CD4-positive, alpha-beta T cell (primary cell): ENCODE results near the gene MARCHF3. TPM values are rescaled to one million over a fixed set of nuclear protein-coding genes. Genes with fewer than 3 reads are reported as not detected.

Experiments used
- ATAC-seq: fragments of 200-7000 bp; cut with Tn5 transposase; one replicate; pipeline ENCODE4 v1.10.0; 2022; ENCODE audit warnings: mild to moderate bottlenecking; ENCODE audit not compliant: poor library complexity
- CTCF ChIA-PET: fragments of 350-600 bp; sonication (Branson Sonifier 250); formaldehyde crosslinking; loops from one replicate; lab custom pipeline; 2021; ENCODE audit warnings: antibody characterized with exemption, inconsistent platforms; lab: Charles Lee
- POLR2A ChIA-PET: fragments of 350-600 bp; sonication (Branson Sonifier 250); formaldehyde crosslinking; loops from one replicate; lab custom pipeline; 2021; ENCODE audit warnings: antibody characterized with exemption, inconsistent platforms; lab: Charles Lee
- DNase-seq, 14 experiments: peaks; one replicate each; pipeline ENCODE4 v3.0.0-alpha.2; 2013 to 2020; ENCODE audit warnings: mixed read lengths in 2 of 14
- H3K27ac ChIP-seq, 2 donors: one replicate each; pipeline versions ENCODE4 v1.5.1 to v1.7.0; 2013; ENCODE audit warnings: low read length in 2 of 2, low read depth in 1 of 2, mild to moderate bottlenecking in 1 of 2
- H3K27me3 ChIP-seq, 2 experiments: 1 replicate in 1 of 2; 2 replicates in 1 of 2; pipeline versions ENCODE4 v1.6.1 to v1.7.0; 2013; ENCODE audit warnings: low read length in 2 of 2, control low read depth in 1 of 2, mild to moderate bottlenecking in 1 of 2, moderate library complexity in 1 of 2; ENCODE audit not compliant: insufficient read depth in 2 of 2, control insufficient read depth in 1 of 2
- H3K36me3 ChIP-seq: one replicate; pipeline ENCODE4 v1.6.1; 2013; ENCODE audit warnings: low read length, control low read depth; ENCODE audit not compliant: insufficient read depth
- H3K4me1 ChIP-seq: one replicate; pipeline ENCODE4 v1.6.1; 2013; ENCODE audit warnings: low read length, control low read depth; ENCODE audit not compliant: insufficient read depth
- H3K4me3 ChIP-seq: one replicate; pipeline ENCODE4 v1.5.1; 2013; ENCODE audit warnings: mild to moderate bottlenecking, low read length, moderate library complexity
- H3K9me3 ChIP-seq, 2 experiments: 1 replicate in 1 of 2; 2 replicates in 1 of 2; pipeline versions ENCODE4 v1.6.1 to v1.7.0; 2013; ENCODE audit warnings: low read length in 2 of 2, mild to moderate bottlenecking in 2 of 2, control low read depth in 1 of 2, moderate library complexity in 1 of 2; ENCODE audit not compliant: control insufficient read depth in 1 of 2, insufficient read depth in 1 of 2
- H3K27ac Mint-ChIP-seq: one replicate; pipeline ENCODE4 v1.8.0; 2020; ENCODE audit warnings: mixed read lengths
- H3K27me3 Mint-ChIP-seq: one replicate; pipeline ENCODE4 v1.8.0; 2021; ENCODE audit warnings: mixed read lengths
- H3K36me3 Mint-ChIP-seq: one replicate; pipeline ENCODE4 v1.8.0; 2021; ENCODE audit warnings: low read depth, mixed read lengths
- H3K4me1 Mint-ChIP-seq: one replicate; pipeline ENCODE4 v1.8.0; 2021; ENCODE audit warnings: low read depth, mixed read lengths
- H3K4me3 Mint-ChIP-seq: one replicate; pipeline ENCODE4 v1.8.0; 2020; ENCODE audit warnings: mild to moderate bottlenecking, mixed read lengths
- H3K9me3 Mint-ChIP-seq: one replicate; pipeline ENCODE4 v1.8.0; 2020; ENCODE audit warnings: mixed read lengths
- CTCF ChIP-seq: fragments of 200-600 bp; IDR thresholded peaks from one replicate; pipeline ENCODE4 v1.8.0; 2022; ENCODE audit warnings: antibody characterized with exemption, mild to moderate bottlenecking
- intact Hi-C, 2 experiments: fragments of 100-400 bp; cut with DNase I in 1 of 2; cut with micrococcal nuclease in 1 of 2; formaldehyde crosslinking; loops; one replicate each; pipeline versions ENCODE4 v1.15.1 to v1.9.0; 2023 to 2025; cut with DNase I, micrococcal nuclease
- total RNA-seq, 174 experiments: library from RNA in 2 of 174; stranded (reverse) in 2 of 174; gene quantifications; one replicate each; pipeline ENCODE4 v1.2.3 and lab custom pipeline; 2021 to 2026

The MARCHF3 gene
- total RNA-seq, 2 experiments from 2014 or later: 5.2 to 6.2 TPM

GRCh38 chr5:126920291-126920690, 110.1 kb downstream of the MARCHF3 start:
- H3K4me1 Mint-ChIP-seq: peaks cover 14% of the 10 kb centered on the region
- POLR2A ChIA-PET: no interaction called here
- CTCF ChIA-PET: no interaction called here

GRCh38 chr5:126919566-126919965, 110.8 kb downstream of the MARCHF3 start:
- TF ChIP-seq CTCF: no peak
- ChIA-PET POLR2A (no interaction called here), CTCF (no interaction called here)
- Mint-ChIP-seq H3K9me3 (no peaks in the 10 kb centered on the region), H3K4me1 (peaks cover 14% of the 10 kb centered on the region), H3K27ac (no peak overlapping the region), H3K36me3 (peaks cover 13% of the 10 kb centered on the region), H3K27me3 (no peaks in the 10 kb centered on the region), H3K4me3 (no peak overlapping the region)
- no peak overlapping the region for H3K27ac ChIP-seq
- ATAC-seq: no peak
- H3K36me3 ChIP-seq: no peaks in the 10 kb centered on the region
- no peak overlapping the region for H3K4me3 ChIP-seq
- no peaks in the 10 kb centered on the region for H3K27me3 ChIP-seq
- intact Hi-C loops: no loop called here
- H3K4me1 ChIP-seq: no peaks in the 10 kb centered on the region
- DNase-seq: no peak
- no peaks in the 10 kb centered on the region for H3K9me3 ChIP-seq

More at GRCh38 chr5:126920291-126920690, 110.1 kb downstream of the MARCHF3 start:
- intact Hi-C loops: no loop called here
- no peaks in the 10 kb centered on the region for H3K36me3 ChIP-seq
- peaks cover 6% of the 10 kb centered on the region for H3K36me3 Mint-ChIP-seq
- H3K27me3 ChIP-seq: no peaks in the 10 kb centered on the region
- no peaks in the 10 kb centered on the region for H3K9me3 Mint-ChIP-seq
- DNase-seq (no peak), ATAC-seq (no peak)
- H3K4me1 ChIP-seq: no peaks in the 10 kb centered on the region
- H3K4me3 ChIP-seq: no peak overlapping the region
- H3K27ac Mint-ChIP-seq: no peak overlapping the region
- no peaks in the 10 kb centered on the region for H3K9me3 ChIP-seq
- TF ChIP-seq CTCF: no peak
- H3K27ac ChIP-seq: no peak overlapping the region
- no peak overlapping the region for H3K4me3 Mint-ChIP-seq
- H3K27me3 Mint-ChIP-seq: no peaks in the 10 kb centered on the region

- Histone ChIP-seq H3K9me3 (no peaks in the 10 kb centered on the region), H3K27me3 (no peaks in the 10 kb centered on the region), H3K27ac (no peak overlapping the region), H3K4me3 (no peak overlapping the region), H3K36me3 (no peaks in the 10 kb centered on the region), H3K4me1 (no peaks in the 10 kb centered on the region)
- H3K4me1 Mint-ChIP-seq: peaks cover 14% of the 10 kb centered on the region
- H3K27ac Mint-ChIP-seq: no peak overlapping the region
- H3K36me3 Mint-ChIP-seq: peaks cover 18% of the 10 kb centered on the region
- intact Hi-C loops: no loop called here
- CTCF ChIA-PET: no interaction called here
- H3K27me3 Mint-ChIP-seq: no peaks in the 10 kb centered on the region
- POLR2A ChIA-PET: interaction anchor here (0.5 kb wide), 1 partner anchor 155 kb away, joined by 3 read pairs; the partner anchor contains the start of gene C5orf63
- TF ChIP-seq CTCF: no peak
- no peak overlapping the region for H3K4me3 Mint-ChIP-seq
- H3K9me3 Mint-ChIP-seq: no peaks in the 10 kb centered on the region
- ATAC-seq (no peak), DNase-seq (no peak)
These were observed 111.8 kb downstream of the MARCHF3 start for GRCh38 chr5:126918615-126918957.
